Endothelial cell of umbilical vein (primary cell): ENCODE data around the gene ATXN7. TPM values are rescaled to one million over a fixed set of nuclear protein-coding genes. Genes with fewer than 3 reads are reported as not detected.

ENCODE experiments used
- BruUV-seq: library from RNA; stranded (reverse); fragments of 400-500 nt; replicated peaks from 2 replicates; lab custom pipeline; 2021; lab: Mats Ljungman, UMichigan
- CTCF ChIA-PET: fragments of 300-600, 350-600 bp; sonication (Branson Sonifier 250); formaldehyde crosslinking; loops from one replicate; lab custom pipeline; 2021; ENCODE audit warnings: antibody characterized with exemption, inconsistent platforms; lab: Charles Lee
- POLR2A ChIA-PET: fragments of 300-600, 350-600 bp; sonication (Branson Sonifier 250); formaldehyde crosslinking; loops from one replicate; lab custom pipeline; 2021; ENCODE audit warnings: antibody characterized with exemption, inconsistent platforms; lab: Charles Lee
- DNase-seq: peaks from one replicate; pipeline ENCODE4 v3.0.0-alpha.2; 2011; ENCODE audit warnings: low read depth, low spot score
- FAIRE-seq: peaks from 2 replicates; lab custom pipeline; 2011; peaks lifted over from hg19 to GRCh38; lab: Jason Lieb, UNC
- H2AFZ ChIP-seq: 2 replicates; pipeline ENCODE4 v1.6.0; 2012; ENCODE audit warnings: low read depth, low read length, control low read depth, inconsistent platforms
- H3K27ac ChIP-seq: 2 replicates; pipeline ENCODE4 v1.5.1; 2011; ENCODE audit warnings: low read depth, mild to moderate bottlenecking, control low read depth, low read length, moderate library complexity; ENCODE audit not compliant: insufficient read depth
- H3K27me3 ChIP-seq, 2 experiments: 2 replicates each; pipeline versions ENCODE4 v1.6.0 to v1.6.1; 2011; ENCODE audit warnings: low read length in 2 of 2, mixed read lengths in 1 of 2; ENCODE audit not compliant: control insufficient read depth in 2 of 2, insufficient read depth in 2 of 2
- H3K36me3 ChIP-seq, 2 experiments: 2 replicates in 1 of 2; 3 replicates in 1 of 2; pipeline ENCODE4 v1.5.1; 2011; ENCODE audit warnings: low read length in 2 of 2, mild to moderate bottlenecking in 1 of 2, moderate library complexity in 1 of 2; ENCODE audit not compliant: control insufficient read depth in 2 of 2, insufficient read depth in 2 of 2; ENCODE audit errors: extremely low read depth in 1 of 2
- H3K4me1 ChIP-seq: 3 replicates; pipeline ENCODE4 v1.5.1; 2011; ENCODE audit warnings: mild to moderate bottlenecking, low read length; ENCODE audit not compliant: control insufficient read depth, insufficient read depth; ENCODE audit errors: extremely low read depth
- H3K4me2 ChIP-seq: 2 replicates; pipeline ENCODE4 v1.6.1; 2011; ENCODE audit warnings: low read length, control low read depth, mixed read lengths; ENCODE audit not compliant: insufficient read depth
- H3K4me3 ChIP-seq, 3 experiments: fragments of 200-600 bp in 1 of 3; sonication (generic), shearing (Covaris generic) in 1 of 3; replicated peaks in 1 of 3; 2 replicates each; pipeline ENCODE4 v1.5.1; 2011 to 2016; ENCODE audit warnings: control low read depth in 3 of 3, low read length in 3 of 3, mild to moderate bottlenecking in 2 of 3, inconsistent platforms in 1 of 3, low read depth in 1 of 3, moderate library complexity in 1 of 3; ENCODE audit not compliant: insufficient read depth in 1 of 3
- H3K79me2 ChIP-seq: 2 replicates; pipeline ENCODE4 v1.6.0; 2012; ENCODE audit warnings: low read length, inconsistent platforms; ENCODE audit not compliant: control insufficient read depth, insufficient read depth
- H3K9ac ChIP-seq: replicated peaks from 2 replicates; pipeline ENCODE3; 2011; ENCODE audit warnings: low read length, control low read depth; ENCODE audit not compliant: insufficient read depth; ENCODE audit errors: extremely low read depth
- H3K9me1 ChIP-seq: replicated peaks from 3 replicates; pipeline ENCODE4 v1.6.0; 2011; ENCODE audit warnings: mild to moderate bottlenecking, low read length; ENCODE audit not compliant: control insufficient read depth, insufficient read depth; ENCODE audit errors: extremely low read depth
- H3K9me3 ChIP-seq: replicated peaks from 2 replicates; pipeline ENCODE4 v1.5.1; 2012; ENCODE audit warnings: low read length, inconsistent platforms; ENCODE audit not compliant: control insufficient read depth, insufficient read depth
- H4K20me1 ChIP-seq: replicated peaks from 2 replicates; pipeline ENCODE3; 2011; ENCODE audit warnings: mild to moderate bottlenecking, low read length; ENCODE audit not compliant: control insufficient read depth, insufficient read depth; ENCODE audit errors: extremely low read depth
- CTCF ChIP-seq, 2 donors: IDR thresholded peaks; 1 replicate in 1 of 2; 2 replicates in 1 of 2; pipeline ENCODE4 v1.5.1; 2011; ENCODE audit warnings: low read length in 2 of 2, mild to moderate bottlenecking in 2 of 2, moderate library complexity in 2 of 2, control low read depth in 1 of 2, inconsistent platforms in 1 of 2, low read depth in 1 of 2; ENCODE audit not compliant: insufficient read depth in 1 of 2; ENCODE audit errors: extremely low read depth in 1 of 2
- EZH2 ChIP-seq: IDR thresholded peaks from 2 replicates; pipeline ENCODE4 v1.6.1; 2012; ENCODE audit warnings: borderline replicate concordance, low read depth, mild to moderate bottlenecking, moderate library complexity, low read length, inconsistent platforms; ENCODE audit not compliant: severe bottlenecking
- FOS ChIP-seq: IDR thresholded peaks from 2 replicates; pipeline ENCODE4 v1.6.1; 2011; ENCODE audit warnings: mild to moderate bottlenecking, low read length, moderate library complexity, borderline replicate concordance; ENCODE audit not compliant: insufficient read depth
- GATA2 ChIP-seq: IDR thresholded peaks from 2 replicates; pipeline ENCODE4 v1.7.0; 2011; ENCODE audit warnings: low read depth, mild to moderate bottlenecking, moderate library complexity, mixed read lengths, low read length; ENCODE audit not compliant: insufficient read length, insufficient read depth
- JUN ChIP-seq: IDR thresholded peaks from 2 replicates; pipeline ENCODE4 v1.6.1; 2011; ENCODE audit warnings: borderline replicate concordance, low read depth; ENCODE audit not compliant: insufficient read length, insufficient read depth
- MAX ChIP-seq: IDR thresholded peaks from 2 replicates; pipeline ENCODE4 v1.6.1; 2011; ENCODE audit not compliant: insufficient read depth, insufficient read length
- MYC ChIP-seq: IDR thresholded peaks from one replicate; pipeline ENCODE4 v1.6.1; 2011; ENCODE audit warnings: mild to moderate bottlenecking, low read depth, low read length
- POLR2A ChIP-seq: IDR thresholded peaks from 2 replicates; pipeline ENCODE4 v1.6.1; 2012; ENCODE audit warnings: low read depth, mild to moderate bottlenecking, control low read depth, low read length
- POLR2AphosphoS5 ChIP-seq: IDR thresholded peaks from 2 replicates; pipeline ENCODE4 v1.6.1; 2012; ENCODE audit warnings: low read depth, mild to moderate bottlenecking, control low read depth, low read length, moderate library complexity; ENCODE audit not compliant: insufficient read depth
- dilution Hi-C: fragments of 300-500 bp; cut with MboI; formaldehyde crosslinking; loops from one replicate; pipeline ENCODE4 v1.15.0; 2019; ENCODE audit warnings: low sequenced_read_pairs; ENCODE audit not compliant: extremely low pct_ligation_motif_present
- intact Hi-C: fragments of 100-400 bp; cut with micrococcal nuclease; formaldehyde crosslinking; loops from one replicate; pipeline ENCODE4 v1.10.0; 2022
- polyA plus RNA-seq, 4 experiments: library from polyadenylated mRNA; depleted of rRNA in 3 of 4; stranded (reverse) in 3 of 4; unstranded in 1 of 4; fragments of >200 nt; gene quantifications; 2 replicates each; pipeline versions ENCODE4 v1.2.1 to v1.2.3, GENCODE V29; 2011 to 2012; ENCODE audit warnings: missing spikeins in 1 of 4
- total RNA-seq: library from RNA; stranded (reverse); gene quantifications from 2 replicates; pipeline ENCODE4 v1.2.3, GENCODE V29; 2021

Gene ATXN7
- total and polyA plus RNA-seq, 2 donors (not counting 3 experiments of a cell fraction or from before 2014, with no cell fraction given) = 21.2 to 34.7 TPM

- Histone ChIP-seq H3K9me3 (no peaks in the 10 kb centered on the region), H3K27ac (no peak overlapping the region), H4K20me1 (peaks cover 6% of the 10 kb centered on the region), H3K4me2 (no peak overlapping the region), H3K9ac (no peak overlapping the region), H3K79me2 (peaks cover 38% of the 10 kb centered on the region), H2AFZ (no peak overlapping the region), H3K4me3 (no peak overlapping the region), H3K27me3 (no peaks in the 10 kb centered on the region), H3K9me1 (no peaks in the 10 kb centered on the region), H3K36me3 (peaks cover 0 to 6% of the 10 kb centered on the region in 2 experiments), H3K4me1 (peaks cover 5% of the 10 kb centered on the region)
- ChIA-PET POLR2A (interaction anchor here (0.6 kb wide), 1 partner anchor 51 kb away, joined by 3 read pairs; no protein-coding TSS in a partner anchor), CTCF (no interaction called here)
- DNase-seq (no peak), FAIRE-seq (no peak)
- dilution Hi-C loops = no loop called here
- no peak for TF ChIP-seq FOS
- TF ChIP-seq EZH2 = no peak
- TF ChIP-seq MYC = no peak
- no peak for TF ChIP-seq JUN
- TF ChIP-seq CTCF (IDR thresholded peaks at IDR 0.05; ENCODE audit: extremely low read depth in 1 of 2, insufficient read depth in 1 of 2, low read depth in 1 of 2, low read length in 2 of 2) = no peak
- TF ChIP-seq POLR2A = no peak
- TF ChIP-seq MAX = no peak
- TF ChIP-seq POLR2AphosphoS5 = no peak
- TF ChIP-seq GATA2 = no peak
- no TSS peak for BruUV-seq
- intact Hi-C loops = no loop called here
These were observed 90.5 kb downstream of the ATXN7 start for GRCh38 chr3:63954182-63954581.
